Hepatic stellate cell (primary cell): ENCODE results near the gene FXYD4.
"Not testable (repeated sequence)": the region's sequence is repeated elsewhere in the genome, so short reads cannot be mapped to it uniquely, and the experiment has no call there.

ENCODE experiments used
- DNase-seq: peaks from one replicate; pipeline ENCODE4 v3.0.0; 2011; ENCODE audit warnings: low spot score

Gene FXYD4

GRCh38 chr10:43371418-43371817 lies at the start of gene FXYD4:
Gene FXYD4 (plus strand): TSS chr10:43371636. CDS start chr10:43373747, 2,111 bp downstream.
- DNase-seq: no peak

GRCh38 chr10:43322331-43322730 lies 49.1 kb upstream of the FXYD4 start:
- no peak for DNase-seq

GRCh38 chr10:43322769-43323168 lies 48.7 kb upstream of the FXYD4 start:
- peak; percentile 45 for DNase-seq

GRCh38 chr10:43323245-43323644 lies 48.2 kb upstream of the FXYD4 start:
- DNase-seq: no peak

GRCh38 chr10:43324876-43325275 lies 46.6 kb upstream of the FXYD4 start:
- no peak for DNase-seq

- DNase-seq: no peak
Measured at GRCh38 chr10:43327171-43327570, 44.3 kb upstream of the FXYD4 start.

GRCh38 chr10:43327986-43328385 lies 43.5 kb upstream of the FXYD4 start:
- DNase-seq: no peak

- DNase-seq: not testable (repeated sequence)
Measured at GRCh38 chr10:43328810-43329209, 42.6 kb upstream of the FXYD4 start.

- DNase-seq: not testable (repeated sequence)
Measured at GRCh38 chr10:43329246-43329885, 42.1 kb upstream of the FXYD4 start.

GRCh38 chr10:43330049-43330823 lies 41.2 kb upstream of the FXYD4 start:
- not testable (repeated sequence) for DNase-seq

GRCh38 chr10:43330824-43331127 lies 40.7 kb upstream of the FXYD4 start:
- DNase-seq: not testable (repeated sequence)

GRCh38 chr10:43333653-43334052 lies 37.8 kb upstream of the FXYD4 start:
- no peak for DNase-seq

- DNase-seq: no peak
Measured at GRCh38 chr10:43336061-43336460, 35.4 kb upstream of the FXYD4 start.

- no peak for DNase-seq
Measured at GRCh38 chr10:43336641-43337318, 34.7 kb upstream of the FXYD4 start.

GRCh38 chr10:43337536-43337935 lies 33.9 kb upstream of the FXYD4 start:
- DNase-seq: not testable (repeated sequence)

GRCh38 chr10:43338117-43338516 lies 33.3 kb upstream of the FXYD4 start:
- DNase-seq: no peak

- DNase-seq: no peak
Measured at GRCh38 chr10:43339136-43339535, 32.3 kb upstream of the FXYD4 start.

- no peak for DNase-seq
Measured at GRCh38 chr10:43340101-43340500, 31.3 kb upstream of the FXYD4 start.

- DNase-seq: no peak
Measured at GRCh38 chr10:43340619-43341018, 30.8 kb upstream of the FXYD4 start.

GRCh38 chr10:43341450-43341849 lies 30.0 kb upstream of the FXYD4 start:
- DNase-seq: no peak

- no peak for DNase-seq
Measured at GRCh38 chr10:43342279-43343125, 28.9 kb upstream of the FXYD4 start.

GRCh38 chr10:43343126-43343525 lies 28.3 kb upstream of the FXYD4 start:
- DNase-seq: no peak
